ENCODE results near the gene PKD2. TPM values are rescaled to one million over a fixed set of nuclear protein-coding genes. Genes with fewer than 3 reads are reported as not detected.

The PKD2 gene
- total RNA-seq, 4 donors from 2014 or later = 4.1 to 7.6 (median 6.2) TPM

DNA sequence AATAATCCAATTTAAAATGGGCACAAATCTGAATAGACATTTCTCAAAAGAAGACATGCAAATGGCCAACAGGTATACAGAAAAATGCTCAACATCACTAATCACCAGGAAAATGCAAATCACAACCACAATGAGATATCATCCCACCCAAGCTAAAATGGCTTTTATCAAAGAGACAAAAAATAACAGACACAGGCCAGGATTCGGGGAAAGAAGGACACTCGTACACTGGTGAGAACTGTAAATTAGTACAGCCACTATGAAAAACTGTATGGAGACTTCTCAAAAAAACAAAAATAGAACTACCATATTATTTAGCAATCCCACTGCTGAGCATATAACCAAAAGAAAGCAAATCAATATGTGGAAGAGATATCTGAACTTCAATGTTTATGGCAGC is 23.4 kb upstream of the PKD2 start:
- no peak overlapping the region for H3K4me3 ChIP-seq
- no peaks in the 10 kb centered on the region for H3K36me3 ChIP-seq
- H3K9me3 ChIP-seq = no peaks in the 10 kb centered on the region
- in situ Hi-C loops (cut with MboI; ENCODE audit: low sequenced_read_pairs in 4 of 4) = no loop called here
- H3K4me1 ChIP-seq = no peaks in the 10 kb centered on the region
- DNase-seq = no peak
- H3K27ac ChIP-seq = no peak overlapping the region
- no peak for ATAC-seq
- H3K27me3 ChIP-seq = no peaks in the 10 kb centered on the region
- TF ChIP-seq, protein P1, sequence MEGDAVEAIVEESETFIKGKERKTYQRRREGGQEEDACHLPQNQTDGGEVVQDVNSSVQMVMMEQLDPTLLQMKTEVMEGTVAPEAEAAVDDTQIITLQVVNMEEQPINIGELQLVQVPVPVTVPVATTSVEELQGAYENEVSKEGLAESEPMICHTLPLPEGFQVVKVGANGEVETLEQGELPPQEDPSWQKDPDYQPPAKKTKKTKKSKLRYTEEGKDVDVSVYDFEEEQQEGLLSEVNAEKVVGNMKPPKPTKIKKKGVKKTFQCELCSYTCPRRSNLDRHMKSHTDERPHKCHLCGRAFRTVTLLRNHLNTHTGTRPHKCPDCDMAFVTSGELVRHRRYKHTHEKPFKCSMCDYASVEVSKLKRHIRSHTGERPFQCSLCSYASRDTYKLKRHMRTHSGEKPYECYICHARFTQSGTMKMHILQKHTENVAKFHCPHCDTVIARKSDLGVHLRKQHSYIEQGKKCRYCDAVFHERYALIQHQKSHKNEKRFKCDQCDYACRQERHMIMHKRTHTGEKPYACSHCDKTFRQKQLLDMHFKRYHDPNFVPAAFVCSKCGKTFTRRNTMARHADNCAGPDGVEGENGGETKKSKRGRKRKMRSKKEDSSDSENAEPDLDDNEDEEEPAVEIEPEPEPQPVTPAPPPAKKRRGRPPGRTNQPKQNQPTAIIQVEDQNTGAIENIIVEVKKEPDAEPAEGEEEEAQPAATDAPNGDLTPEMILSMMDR (IDR thresholded peaks at IDR 0.05 in 4 of 5, conservative IDR thresholded peaks at IDR 0.05 in 1 of 5) = no peak
- no peak for TF ChIP-seq POLR2A (IDR thresholded peaks at IDR 0.05)
- intact Hi-C loops (cut with DNase I; ENCODE audit: low total_unique reads) = no loop called here

GRCh38 chr4:87985097-87985886 is 22.1 kb upstream of the PKD2 start:
- intact Hi-C loops (cut with DNase I; ENCODE audit: low total_unique reads) (no loop called here), in situ Hi-C loops (cut with MboI; ENCODE audit: low sequenced_read_pairs in 4 of 4) (no loop called here)
- Histone ChIP-seq H3K36me3 (no peaks in the 10 kb centered on the region), H3K4me1 (no peaks in the 10 kb centered on the region), H3K4me3 (no peak overlapping the region), H3K27ac (no peak overlapping the region), H3K9me3 (no peaks in the 10 kb centered on the region), H3K27me3 (no peaks in the 10 kb centered on the region)
- DNase-seq (no peak), ATAC-seq (peak in 1 of 2 donors; percentile 39)
- TF ChIP-seq, protein P1 (IDR thresholded peaks at IDR 0.05 in 4 of 5, conservative IDR thresholded peaks at IDR 0.05 in 1 of 5) = no peak
- TF ChIP-seq POLR2A (IDR thresholded peaks at IDR 0.05) = no peak

DNA sequence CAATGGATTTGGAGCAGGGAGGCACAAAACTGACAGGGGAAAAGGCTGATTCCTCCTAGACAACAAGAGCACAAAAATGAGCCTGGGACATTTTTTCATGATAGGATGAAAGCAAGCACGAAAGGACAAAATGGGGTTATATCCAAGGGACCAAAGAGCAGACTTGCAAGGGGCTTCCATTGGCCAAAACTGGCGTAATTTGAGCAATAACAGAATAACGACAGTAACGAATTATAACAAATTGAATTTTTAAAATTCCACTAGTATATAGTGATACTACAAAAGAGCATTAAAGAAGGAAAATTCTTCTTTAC is 21.6 kb upstream of the PKD2 start:
- Histone ChIP-seq H3K9me3 (no peaks in the 10 kb centered on the region), H3K36me3 (no peaks in the 10 kb centered on the region), H3K27me3 (no peaks in the 10 kb centered on the region), H3K4me1 (no peaks in the 10 kb centered on the region), H3K4me3 (no peak overlapping the region), H3K27ac (no peak overlapping the region)
- in situ Hi-C loops (cut with MboI; ENCODE audit: low sequenced_read_pairs in 4 of 4) (no loop called here), intact Hi-C loops (cut with DNase I; ENCODE audit: low total_unique reads) (no loop called here)
- no peak for ATAC-seq
- TF ChIP-seq POLR2A (IDR thresholded peaks at IDR 0.05) = no peak
- TF ChIP-seq, protein P1 (IDR thresholded peaks at IDR 0.05 in 4 of 5, conservative IDR thresholded peaks at IDR 0.05 in 1 of 5) = no peak
- DNase-seq = no peak

GRCh38 chr4:87986508-87986907 is 20.9 kb upstream of the PKD2 start:
- ATAC-seq (no peak), DNase-seq (no peak)
- H3K9me3 ChIP-seq = no peaks in the 10 kb centered on the region
- TF ChIP-seq, protein P1 (IDR thresholded peaks at IDR 0.05 in 4 of 5, conservative IDR thresholded peaks at IDR 0.05 in 1 of 5) = no peak
- TF ChIP-seq POLR2A (IDR thresholded peaks at IDR 0.05) = no peak
- H3K36me3 ChIP-seq = no peaks in the 10 kb centered on the region
- no peaks in the 10 kb centered on the region for H3K4me1 ChIP-seq
- intact Hi-C loops (cut with DNase I; ENCODE audit: low total_unique reads) (no loop called here), in situ Hi-C loops (cut with MboI; ENCODE audit: low sequenced_read_pairs in 4 of 4) (no loop called here)
- no peaks in the 10 kb centered on the region for H3K27me3 ChIP-seq
- H3K4me3 ChIP-seq = no peak overlapping the region
- no peak overlapping the region for H3K27ac ChIP-seq

DNA sequence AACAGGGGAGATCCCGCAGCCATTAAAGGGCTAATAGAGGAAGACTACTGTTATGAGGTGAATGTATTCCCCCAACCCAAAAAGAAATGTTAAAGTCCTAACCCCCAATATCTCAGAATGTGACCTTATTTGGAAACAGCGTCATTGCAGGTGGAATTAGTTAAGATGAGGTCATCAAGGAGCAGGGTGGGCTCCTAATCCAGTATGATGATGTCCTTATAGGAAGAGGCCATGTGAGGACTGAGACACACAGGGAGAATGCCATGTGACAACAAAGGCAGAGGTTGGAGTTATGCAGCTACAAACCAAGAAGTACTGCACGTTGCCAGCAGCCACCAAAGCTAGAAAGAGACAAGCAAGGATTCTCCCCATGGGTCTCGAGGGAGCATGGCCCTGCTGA is 17.7 kb upstream of the PKD2 start:
- Histone ChIP-seq H3K36me3 (no peaks in the 10 kb centered on the region), H3K27ac (no peak overlapping the region), H3K27me3 (no peaks in the 10 kb centered on the region), H3K4me1 (no peaks in the 10 kb centered on the region), H3K4me3 (no peak overlapping the region), H3K9me3 (no peaks in the 10 kb centered on the region)
- DNase-seq (no peak), ATAC-seq (no peak)
- intact Hi-C loops (cut with DNase I; ENCODE audit: low total_unique reads) (no loop called here), in situ Hi-C loops (cut with MboI; ENCODE audit: low sequenced_read_pairs in 4 of 4) (no loop called here)
- TF ChIP-seq POLR2A (IDR thresholded peaks at IDR 0.05) = no peak

All from gastrocnemius medialis (tissue), 4 donors.